NCI-H1048 (cell line): Measurements from ENCODE around the gene JAKMIP3.

Experiments used
- DNase-seq: peaks from one replicate; lab custom pipeline; 2025; lab: John Stamatoyannopoulos, UW

Gene JAKMIP3

DNA sequence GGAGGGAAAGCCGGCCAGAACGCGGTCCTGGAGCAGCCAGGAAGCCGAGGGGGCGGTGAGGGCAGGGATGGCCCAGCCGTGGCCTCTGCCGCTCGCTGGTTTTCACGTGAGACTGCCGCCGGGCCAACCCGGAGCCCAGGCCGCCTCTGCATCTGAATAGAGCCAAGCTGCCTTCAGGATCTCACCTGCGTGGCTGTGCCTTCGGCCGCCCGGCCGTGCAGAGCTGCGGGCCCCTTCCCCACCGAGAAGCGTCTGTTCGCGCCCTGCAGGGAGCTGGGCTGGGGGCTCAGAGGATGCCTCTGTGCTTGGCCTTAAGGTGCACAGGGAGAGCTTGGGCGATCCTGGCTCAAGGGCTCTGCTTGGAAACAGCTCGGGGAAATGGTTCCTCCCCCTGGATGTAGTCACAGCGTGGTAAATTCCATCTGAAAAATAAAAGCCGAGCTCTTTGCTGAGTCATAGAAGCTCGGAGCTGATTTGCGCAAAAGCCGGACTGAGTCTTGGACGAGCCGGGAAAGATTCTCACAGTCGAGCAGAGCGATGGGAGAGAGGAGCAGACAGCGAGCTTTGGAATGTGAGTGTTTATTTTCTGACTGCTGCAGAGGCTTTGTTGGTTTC lies at the start of gene JAKMIP3:
TSS of gene JAKMIP3 (plus strand) at position 456 of the 615 bp plus-strand sequence. CDS start 38,863 bp downstream, outside the sequence.
- DNase-seq, result no peak

DNA sequence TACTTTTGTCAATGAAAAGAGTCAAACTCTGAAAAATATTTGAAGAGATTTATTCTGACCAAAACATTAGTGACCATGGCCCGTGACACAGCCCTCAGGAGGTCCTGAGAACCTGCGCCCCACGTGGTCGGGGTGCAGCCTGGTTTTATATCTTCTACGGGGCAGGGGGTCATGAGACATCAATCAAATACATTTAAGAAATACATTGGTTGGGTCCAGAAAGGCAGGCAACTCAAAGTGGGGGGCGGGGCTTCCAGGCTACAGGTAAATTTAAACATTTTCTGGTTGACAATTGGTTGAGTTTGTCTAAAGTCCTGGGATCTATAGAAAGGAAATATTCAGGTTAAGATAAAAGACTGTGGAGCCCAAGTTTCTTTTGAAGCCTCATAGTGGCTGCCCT lies 49.2 kb upstream of the JAKMIP3 start:
- no peak for DNase-seq

DNA sequence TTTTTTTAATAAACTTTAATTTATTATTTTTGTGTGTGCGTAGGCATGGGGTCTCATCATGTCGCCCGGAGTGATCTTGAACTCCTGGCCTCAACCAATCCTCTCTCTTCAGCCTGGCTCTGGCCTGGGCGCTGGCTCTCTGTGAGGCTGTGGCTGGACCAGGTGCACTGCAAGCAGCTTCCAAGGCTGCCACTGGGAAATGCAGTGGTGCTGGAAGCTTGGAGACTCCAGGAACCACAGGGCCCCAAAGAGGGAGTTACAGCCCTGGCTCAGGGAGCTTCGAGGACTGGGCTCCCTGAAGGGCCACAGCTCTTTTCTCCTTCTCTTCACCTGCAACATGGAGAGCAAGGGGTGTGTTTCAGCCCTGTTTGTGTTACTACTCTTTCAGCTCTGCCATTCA lies 47.3 kb upstream of the JAKMIP3 start:
- no peak for DNase-seq

DNA sequence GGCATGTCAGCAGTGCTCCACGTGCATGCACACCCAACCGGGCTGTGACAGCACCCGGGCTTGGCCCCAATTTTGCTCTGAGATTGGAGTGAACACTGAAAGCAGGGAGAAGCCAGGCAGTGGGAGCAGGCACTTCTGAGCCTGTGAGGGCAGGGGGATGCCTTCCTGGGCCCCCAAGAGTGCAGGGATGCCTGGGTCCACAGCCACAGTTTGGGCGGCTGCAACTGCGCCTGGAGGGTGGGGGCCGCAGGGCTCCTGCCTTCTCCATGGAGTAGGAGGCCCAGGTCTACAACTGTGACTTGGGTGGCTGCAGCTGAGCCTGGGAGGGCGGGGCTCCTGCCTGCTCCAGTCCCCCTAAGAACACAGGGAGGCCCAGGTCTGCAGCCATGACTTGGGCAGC lies 46.4 kb upstream of the JAKMIP3 start:
- DNase-seq, result no peak

DNA sequence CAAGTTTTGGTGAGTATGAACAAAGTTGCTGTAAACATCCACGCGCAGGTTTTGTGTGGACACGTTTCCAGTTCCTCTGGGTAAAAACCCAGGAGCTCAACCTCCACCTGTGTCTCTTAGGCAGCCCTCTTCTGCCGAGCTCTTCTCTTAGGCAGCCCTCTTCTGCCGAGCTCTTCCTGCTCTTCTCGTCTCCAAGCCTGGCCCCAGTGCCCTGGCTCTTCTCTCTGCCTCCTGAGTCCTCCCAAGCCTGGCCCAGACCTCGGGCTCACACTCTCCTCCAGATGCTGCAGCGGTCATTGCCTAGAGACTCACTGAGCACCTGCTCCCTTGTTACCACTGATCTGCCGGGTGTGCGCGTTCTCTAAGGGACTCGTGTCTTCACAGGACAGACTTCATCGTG lies 45.3 kb upstream of the JAKMIP3 start:
- DNase-seq, result no peak

DNA sequence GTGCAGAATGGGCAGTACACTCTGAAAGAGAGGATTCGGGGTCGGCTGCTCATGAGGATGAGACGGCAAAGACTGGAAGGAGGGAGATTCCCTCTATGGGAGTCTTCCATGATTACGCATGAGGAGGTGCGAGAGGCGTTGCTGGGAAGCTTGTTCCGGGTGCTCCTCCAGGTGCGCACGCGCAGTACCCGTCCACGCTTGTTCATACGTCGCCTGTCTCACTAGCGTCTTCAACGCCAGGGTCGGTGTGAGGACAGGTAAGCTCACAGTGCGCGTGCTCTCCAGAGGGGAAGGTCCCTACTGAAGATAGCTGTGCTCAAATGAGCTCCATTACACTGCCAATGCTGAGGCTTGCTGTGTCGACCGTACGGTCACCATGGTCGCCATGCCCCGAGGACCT lies 44.7 kb upstream of the JAKMIP3 start:
- DNase-seq, result no peak

DNA sequence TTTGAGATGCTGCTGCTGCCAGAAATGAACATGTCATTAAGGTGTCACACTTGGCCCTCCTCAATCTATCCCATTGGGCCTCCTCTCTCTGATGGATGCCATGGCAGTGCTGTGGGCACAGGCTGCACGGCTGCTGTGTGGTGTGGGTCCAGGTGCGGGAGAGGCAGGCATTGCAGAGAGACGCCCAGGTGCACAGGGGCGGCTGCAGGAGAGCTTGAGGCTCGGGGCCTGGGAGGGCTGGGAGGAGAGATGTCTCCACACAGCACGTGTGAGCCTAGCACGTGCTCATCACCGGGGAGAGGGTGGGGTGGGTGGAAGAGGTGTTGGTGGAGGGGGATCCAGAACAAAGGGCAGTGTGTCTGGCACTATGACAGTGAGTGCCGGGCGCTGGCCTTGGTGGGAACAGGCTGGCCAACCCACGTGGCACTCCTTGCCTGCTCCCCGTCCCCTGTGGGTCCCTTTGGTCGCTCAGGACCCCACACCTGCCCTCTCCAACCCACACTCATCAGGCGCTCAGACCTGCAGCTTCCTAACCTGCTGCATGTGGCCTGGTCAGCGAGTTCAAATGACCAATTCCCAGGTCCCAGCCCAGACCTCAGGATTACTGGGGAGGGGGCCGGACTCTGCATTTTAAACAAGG lies 44.1 kb upstream of the JAKMIP3 start:
- no peak for DNase-seq

DNA sequence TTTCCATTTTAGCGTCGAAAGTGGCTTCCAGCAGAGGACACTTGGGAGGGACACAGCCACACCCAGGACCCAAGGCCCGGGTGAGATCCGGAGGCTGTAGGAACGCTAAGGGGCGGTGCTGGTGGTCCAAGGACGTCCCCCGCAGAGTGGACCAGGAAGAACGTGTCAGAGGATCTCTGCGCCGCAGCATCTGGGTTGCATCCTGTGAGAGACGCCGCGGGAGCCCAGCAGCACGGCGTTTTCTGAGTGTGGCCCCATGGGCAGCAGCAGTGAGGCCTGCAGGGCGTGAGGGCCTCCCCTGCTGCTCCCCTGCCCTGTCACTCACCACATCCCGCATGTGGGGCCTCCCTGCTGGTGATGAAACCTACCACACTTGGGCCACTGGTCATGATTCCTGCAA lies 43.5 kb upstream of the JAKMIP3 start:
- no peak for DNase-seq

DNA sequence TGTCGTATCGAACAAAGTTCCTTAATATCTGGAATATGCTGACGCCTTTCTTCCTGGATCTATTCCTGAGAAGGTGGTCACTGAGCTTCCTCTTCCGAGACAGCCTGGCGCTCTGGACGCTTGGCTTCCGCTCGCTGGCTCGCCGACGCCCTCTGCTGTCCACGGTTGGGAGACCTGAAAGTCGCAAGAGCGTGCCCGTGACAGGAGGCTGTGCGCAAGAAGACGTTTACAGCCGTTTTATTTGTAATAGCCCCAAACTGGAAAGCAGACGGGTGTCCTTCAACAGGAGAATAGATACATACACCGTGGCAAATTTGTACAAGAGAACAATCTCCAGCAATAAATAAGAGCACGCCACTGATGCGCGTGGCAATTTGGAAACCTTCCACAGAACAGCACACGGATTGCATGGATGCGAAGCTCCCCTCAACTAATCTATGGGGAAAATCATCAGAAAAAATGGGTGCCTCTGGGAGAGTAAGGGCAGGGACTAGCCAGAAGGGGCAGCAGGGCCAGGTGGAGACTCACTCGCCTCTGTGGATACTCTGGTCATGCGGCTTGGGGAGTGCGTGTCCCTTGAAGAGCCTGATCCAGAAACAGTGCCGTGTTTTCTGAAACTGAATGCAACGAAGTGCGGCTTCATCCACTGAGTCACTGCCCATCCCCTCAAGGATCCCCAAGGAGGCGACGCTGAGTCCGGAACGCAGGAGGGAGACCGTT lies 42.5 kb upstream of the JAKMIP3 start:
- DNase-seq, result peak; percentile 14

DNA sequence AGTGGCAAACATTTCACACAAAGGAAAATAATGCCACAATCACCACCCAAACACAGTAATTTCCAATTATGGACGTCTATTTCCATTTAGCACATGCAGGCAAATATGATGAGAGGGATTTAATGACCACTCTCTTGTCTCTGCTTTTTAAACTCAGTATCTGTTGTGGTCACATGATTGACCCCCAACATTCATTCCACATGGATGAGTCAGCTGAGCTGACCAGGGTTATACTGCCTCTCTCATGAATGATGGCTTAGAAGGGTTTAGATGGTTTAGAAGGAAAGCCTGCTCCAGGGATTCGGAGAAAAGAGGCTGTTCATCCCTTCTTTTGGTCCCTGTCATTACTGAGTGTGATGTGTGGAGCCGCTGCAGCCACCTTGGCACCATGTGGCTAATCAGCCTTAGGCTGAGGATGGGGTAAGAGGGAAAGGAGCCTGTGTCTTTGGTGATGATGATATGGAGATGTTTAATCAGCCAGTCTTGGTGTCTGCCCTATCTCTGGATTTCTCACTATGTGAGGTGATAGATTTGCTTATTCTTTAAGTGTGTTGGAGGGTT lies 38.2 kb upstream of the JAKMIP3 start:
- no peak for DNase-seq

DNA sequence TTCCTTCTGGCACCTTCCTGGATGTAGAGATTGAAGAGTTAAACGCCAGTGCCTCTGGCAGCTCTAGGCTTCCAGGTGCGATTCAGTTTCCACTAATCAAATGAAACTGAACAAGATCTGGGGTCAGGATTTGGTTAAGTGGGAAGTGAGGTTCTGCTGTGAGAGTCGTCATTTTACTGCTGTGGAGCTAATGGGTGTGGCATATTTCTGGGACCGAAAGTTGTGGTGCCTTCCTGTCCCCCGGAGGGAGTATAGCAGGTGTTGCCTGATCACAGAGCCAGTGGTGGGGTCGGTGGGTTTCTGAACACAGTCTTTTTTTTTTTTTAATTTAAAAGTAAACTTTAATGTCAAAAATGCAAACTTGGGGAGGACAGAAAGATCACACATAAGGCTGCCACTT lies 37.0 kb upstream of the JAKMIP3 start:
- DNase-seq, result no peak

DNA sequence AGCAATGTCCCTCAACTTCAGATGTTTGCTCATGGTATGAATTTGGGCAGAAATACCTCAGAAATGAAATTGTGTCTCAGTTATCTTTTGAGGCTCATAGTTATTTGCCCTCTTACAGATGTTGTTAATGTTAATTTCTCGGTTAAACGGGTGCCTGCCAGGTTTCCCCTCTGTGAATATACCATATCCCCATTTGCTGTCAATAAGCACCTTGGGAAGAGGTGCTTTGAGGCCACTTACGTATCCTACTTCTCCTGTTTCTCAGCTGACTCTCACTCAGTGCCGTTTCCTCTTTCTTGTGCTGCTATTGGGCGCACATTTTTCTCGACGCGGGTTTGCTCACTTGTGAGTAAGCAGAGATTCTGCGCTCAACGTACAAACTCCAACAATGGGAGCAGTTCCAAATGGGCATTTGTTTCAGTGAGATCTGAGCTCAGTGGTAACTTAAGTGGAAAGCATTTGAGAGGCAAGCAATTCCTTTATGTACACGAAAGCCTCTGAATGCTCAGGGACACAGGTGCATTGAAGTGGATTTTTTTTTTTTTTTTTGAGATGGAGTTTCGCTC lies 34.8 kb upstream of the JAKMIP3 start:
- DNase-seq, result no peak

DNA sequence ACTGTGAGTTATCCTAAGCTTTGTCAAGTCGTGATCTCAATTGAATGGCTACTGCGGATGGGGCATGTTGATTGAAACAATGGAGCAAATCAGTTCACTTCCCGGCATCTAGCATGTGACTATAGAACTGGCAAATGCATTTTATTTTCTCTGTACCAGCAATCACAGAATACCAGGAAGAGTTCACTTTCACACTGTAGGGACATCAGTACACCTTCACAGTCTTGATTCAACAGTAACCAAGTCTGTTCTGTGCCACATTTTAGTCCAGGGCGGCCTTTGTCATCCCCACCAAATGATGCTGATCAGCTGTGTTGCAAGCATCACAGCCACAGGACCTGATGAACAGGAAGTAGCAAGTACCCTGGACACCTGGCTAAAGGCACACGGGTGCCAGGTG lies 32.1 kb upstream of the JAKMIP3 start:
- DNase-seq, result no peak

DNA sequence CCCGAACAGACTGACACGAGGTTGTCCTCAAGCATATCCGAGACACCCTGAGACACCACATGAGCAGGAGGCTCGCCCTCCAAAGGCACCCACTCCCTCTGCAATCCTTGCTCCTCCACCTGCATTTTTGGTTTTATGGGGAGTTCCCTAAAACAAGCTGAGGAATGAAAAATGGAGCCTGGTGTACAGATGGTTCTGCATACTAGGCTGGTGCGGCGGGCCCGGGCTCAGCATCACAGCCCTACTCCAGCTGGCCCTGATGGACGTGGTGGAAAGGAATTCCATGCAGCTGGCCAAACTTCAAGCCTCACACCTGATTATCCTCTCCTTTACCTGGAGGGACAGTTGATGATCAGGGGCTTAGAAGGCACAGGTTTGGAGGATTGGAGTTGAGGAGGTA lies 30.3 kb upstream of the JAKMIP3 start:
- DNase-seq, result no peak

DNA sequence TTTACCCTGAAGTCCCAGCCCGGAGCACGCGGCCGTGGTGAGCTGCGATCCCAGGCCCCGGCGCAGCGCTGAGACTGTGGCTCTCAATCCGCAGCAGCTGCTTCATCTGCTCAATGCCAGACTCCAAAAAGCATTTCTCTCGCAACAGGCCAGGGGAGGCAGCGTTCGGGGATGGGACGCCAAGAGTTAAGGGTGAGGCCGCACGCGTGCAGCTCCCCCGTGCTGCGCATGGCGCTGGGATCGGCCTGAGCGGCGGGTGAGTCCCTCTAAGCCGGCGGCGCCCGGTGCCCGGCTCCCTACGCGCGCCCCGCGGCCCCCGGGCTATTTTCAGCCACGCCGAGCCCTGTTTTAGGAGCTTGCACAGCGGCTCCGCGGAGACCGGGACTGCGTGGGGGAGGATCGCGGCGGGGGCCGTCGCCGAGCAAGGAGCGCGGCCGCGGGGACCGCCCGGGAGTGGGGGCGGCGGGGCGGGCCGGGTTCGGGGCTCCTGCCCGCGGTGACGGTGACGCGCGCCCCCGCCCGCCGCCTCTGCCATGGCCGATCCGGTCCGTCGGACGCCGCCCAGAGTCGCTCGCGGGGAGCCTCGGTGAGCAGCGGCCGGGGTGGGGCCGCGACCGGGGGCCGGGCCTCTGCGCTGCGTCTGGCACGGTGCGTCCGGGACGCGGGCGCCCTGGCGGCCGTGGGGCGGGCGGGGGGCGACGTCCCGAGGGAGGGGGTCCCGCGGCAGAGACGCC lies 29.4 kb upstream of the JAKMIP3 start:
- DNase-seq, result no peak

DNA sequence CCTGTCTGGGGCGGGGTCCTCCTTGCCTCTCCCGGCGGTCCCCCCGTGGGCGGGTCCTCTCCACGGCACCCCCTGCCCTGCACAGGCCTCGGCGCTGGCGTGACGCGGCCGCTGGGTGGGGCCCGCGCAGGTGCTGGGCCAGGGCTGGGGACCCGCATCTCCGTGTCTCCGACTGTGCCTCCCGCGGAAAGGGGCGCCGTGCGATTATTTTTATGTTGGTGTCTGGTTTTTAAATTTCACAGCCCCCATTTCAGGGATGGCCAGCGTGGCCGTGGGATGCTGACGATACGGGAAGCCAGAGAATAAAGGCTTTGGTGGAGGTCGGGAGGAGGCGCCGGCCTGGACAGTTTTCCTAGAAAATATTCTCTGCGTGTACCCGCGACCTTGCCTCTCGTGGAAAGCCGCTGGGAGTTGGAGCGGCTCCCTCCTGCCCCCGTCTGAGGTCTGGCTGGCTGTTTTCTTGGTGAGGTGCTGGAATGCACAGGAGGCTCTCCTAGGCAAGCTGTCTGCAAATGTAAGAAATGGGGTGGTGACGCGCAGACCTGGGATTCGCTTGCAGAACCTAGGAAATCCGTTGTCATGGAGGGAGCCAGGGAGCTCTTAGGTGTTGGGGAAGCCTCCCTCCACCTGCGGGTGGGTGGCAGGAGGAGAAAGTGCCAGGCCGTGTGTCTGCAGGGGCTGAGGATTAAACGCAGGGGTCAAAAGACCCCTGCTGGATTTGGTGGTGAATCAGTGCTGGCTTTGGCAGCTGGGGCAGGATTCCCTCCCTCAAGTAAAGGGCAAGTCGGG lies 28.7 kb upstream of the JAKMIP3 start:
- DNase-seq, result no peak

DNA sequence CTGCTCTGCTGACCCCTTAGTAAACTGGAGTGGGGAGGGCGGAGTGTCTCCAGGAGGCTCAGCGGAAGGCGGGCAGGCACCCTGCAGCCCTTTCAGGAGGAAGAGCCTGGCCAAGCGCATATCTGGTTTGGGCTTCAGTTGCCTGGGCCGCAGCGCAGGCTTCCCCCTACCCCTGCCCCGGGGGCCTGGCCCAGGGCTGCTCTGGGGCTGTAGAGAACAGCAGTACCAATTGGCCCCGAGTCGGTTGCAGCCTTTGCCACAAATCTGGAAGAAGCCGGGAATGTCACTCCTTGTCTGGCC lies 28.1 kb upstream of the JAKMIP3 start:
- no peak for DNase-seq

DNA sequence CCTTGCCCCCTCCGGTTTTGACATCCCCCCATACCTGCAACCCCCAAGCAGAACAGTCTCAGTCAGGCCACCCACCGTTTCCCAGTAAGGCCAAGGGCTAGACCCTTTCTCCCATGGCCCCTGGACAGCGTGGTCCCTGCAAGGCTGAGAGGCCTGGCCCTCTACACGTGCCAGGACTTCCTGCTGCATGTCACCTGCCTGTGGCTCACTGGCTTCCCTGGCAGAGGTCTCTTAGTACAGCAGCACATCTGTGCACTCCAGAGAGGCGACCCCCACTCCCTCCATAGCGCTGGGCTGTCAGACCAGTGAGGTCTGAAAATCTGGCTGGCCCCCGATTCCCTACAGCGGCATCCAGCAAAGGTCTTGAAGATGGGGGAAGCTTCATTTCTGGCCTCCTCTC lies 26.4 kb upstream of the JAKMIP3 start:
- no peak for DNase-seq

DNA sequence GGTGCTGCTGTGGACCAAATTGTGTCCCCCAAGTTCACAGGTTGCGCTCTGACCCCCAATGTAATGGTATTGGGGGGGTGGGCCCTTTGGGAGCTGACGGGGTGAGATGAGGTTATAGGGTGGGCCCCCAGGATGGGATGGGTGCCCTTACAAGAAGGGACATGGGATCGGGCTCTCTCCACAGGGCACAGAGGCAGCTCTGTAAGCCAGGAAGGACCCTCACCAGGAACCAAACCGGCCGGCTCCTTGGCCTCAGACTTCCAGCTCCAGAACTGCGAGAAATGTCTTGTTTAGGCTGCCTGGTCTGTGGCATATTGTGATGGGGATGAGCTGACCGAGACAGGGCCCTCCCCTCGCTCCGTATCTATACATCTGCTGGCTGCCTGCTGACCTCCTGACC lies 25.7 kb upstream of the JAKMIP3 start:
- no peak for DNase-seq

DNA sequence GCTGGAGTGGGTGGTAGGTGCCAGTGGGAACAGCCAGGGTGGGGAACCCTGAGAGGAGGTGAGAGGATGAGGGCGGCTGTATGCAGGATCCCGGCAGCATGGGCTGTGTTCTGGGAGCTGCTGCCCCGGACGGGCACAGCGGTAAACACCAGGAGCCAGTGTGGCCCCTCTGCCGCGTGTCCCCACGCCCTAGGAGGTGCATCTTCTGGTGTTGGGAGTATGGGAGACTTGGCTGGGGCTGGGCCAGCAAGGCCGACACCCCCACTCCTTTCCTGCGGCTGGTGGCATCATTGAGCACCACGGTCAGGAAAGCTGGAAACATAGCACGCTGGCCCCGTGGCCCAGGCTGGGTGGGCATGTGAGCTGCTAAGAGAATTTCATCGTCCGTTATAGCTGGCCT lies 24.4 kb upstream of the JAKMIP3 start:
- no peak for DNase-seq

DNA sequence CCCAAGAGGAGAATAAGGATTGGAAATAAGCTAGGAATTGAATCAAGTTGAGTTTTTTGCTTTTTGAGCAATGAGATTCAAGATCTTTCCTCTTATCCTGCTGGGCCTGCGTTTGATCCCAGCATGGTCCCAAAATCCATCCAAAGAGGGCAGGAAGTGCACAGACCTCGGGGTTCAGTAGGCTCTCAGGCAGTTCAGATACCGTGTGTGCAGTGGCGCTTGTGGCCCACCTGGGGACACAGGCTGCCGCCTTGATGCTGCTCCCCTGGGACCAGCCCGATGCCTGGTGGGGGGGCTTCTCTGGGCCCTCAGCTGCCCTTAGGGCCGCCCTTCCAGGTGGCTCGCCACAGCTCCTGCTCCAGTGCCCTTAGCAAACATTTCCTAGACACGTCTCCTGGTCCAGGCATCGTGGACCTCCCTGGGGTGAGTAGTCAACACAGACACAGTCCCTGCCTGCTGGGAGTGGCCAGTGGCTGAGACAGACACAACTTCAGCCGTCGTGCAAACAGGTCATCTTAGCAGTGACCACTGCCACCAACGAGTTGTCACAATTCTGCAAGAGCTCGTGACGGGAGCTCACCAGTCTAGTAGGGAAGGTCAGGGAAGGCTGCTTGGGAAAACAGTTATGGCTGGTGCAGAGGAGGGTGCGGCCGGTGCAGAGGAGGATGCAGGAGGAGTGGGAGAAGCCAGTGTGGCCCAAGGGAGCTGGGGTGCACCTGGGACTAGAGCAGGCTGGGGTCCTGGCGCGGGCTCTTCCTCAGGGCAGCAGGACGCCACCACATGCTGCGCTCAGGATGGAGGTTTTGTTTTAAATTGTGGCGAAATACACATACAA lies 21.7 kb upstream of the JAKMIP3 start:
- DNase-seq, result no peak
